GM15510 (cell line): ENCODE results near the gene CGB3.

Experiments
- POLR2A ChIP-seq: IDR thresholded peaks from 3 replicates; pipeline ENCODE4 v1.6.1; 2011; ENCODE audit warnings: borderline replicate concordance; ENCODE audit not compliant: insufficient read length; ENCODE audit errors: extremely low read depth

The CGB3 gene

DNA sequence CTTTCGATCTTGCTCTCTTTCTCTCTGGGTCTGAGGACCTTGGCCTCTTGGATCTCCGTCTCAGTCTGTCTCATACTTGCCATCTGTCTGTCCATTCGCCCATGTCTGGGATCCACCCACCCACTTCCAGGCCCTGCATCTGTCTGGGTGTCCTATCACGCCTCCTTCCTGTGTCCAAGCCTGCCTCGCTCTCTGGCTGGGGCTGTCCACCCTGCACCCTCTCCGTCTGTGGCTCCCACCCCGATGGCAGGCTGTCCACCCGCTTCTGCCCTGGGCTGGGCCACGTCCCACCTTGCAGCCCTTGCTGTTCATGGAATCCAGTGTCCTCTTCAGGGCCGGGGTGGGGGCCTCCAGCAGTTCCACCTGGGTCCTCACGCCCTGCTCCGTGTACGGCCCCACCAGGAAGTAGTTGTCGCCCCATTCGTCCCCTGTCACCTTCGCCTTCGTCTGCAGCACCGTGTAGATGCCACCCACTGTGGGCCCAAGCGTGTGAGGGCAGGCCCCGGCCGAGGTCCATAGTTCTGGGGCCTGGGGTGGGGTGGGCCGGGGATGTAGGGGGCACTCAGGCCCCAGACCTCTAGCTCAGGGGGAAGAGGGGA is 33.0 kb downstream of the CGB3 start:
- TF ChIP-seq POLR2A = no peak

DNA sequence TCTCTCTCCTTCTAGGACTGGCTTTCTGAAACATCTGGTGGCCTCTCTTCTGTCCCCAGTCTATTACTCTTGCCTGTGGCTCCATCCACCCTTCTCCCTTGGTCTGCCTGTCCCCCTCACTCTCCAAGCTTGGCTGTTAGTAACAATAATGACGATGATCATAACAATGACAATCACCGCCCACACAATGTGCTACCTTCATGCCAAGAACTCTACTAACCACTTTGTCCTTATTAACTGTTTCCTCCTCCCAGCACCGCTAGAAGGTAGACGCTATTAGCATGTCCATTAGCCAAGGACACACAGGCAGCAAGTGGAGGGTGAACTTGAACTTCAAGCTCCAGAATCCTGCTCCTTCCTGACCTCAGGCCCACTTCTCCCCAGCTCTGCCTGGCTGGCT is 33.7 kb downstream of the CGB3 start:
- TF ChIP-seq POLR2A = no peak

DNA sequence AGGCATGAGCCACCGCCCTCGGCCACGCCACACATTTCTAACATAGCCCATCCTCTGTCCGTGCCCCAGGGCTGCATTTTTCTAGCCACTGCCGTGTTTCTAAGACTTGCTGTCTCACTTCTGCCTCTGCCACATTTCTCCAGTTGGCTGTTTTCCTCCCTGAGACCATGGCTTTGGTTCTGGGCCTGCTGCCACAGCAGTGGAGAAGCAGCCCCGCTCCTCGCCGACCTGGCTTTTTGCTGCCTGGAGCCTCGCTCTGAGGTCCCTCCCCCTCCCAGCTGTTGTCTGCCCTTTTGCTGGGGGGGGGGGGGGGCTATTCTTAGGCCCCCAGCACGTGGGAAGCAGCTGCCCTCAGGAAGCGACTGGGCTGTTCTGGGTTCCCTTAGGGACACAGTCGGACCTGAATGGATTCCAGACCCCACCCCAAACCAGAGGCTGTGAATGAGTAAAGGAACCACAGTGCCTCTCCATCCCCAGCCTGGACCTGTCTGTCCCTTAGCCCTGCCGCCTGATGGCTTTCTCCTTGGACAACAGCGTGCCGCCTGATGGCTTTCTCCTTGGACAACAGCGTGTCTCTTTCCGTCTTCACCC is 34.3 kb downstream of the CGB3 start:
- TF ChIP-seq POLR2A = no peak

DNA sequence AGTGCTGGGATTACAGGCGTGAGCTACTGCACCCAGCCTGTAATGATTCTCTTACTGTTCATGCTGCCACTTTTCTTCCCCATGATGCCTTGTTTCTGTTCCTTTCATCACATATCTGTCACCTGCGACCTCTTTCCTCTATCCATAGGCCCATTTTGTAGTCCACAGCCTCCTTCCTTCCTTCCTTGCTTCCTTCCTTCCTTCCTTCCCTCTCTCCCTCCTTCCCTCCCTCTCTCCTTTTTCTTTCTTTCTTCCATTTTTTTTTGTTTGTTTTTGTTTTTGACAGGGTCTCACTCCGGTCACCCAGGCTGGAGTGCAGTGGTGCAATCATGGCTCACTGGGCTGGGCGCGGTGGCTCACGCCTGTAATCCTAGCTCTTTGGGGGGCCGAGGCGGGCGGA is 35.3 kb downstream of the CGB3 start:
- TF ChIP-seq POLR2A = no peak

DNA sequence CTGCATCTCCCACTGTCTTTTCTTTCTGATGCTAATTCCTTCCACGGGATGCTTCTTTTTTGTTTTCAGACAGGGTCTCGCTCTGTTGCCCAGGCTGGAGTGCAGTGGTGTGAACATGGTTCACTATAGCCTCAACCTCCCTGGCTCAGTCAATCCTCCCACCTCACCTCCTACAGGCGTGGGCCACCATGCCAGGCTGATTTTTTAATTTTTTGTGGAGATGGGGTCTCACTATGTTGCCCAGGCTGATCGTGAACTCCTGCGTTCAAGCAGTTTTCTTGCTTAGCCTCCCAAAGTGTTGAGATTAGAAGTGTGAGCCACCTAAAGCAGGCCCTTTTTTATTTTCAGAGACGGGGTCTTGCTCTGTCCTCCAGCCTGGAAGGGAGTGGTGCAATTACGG is 35.8 kb downstream of the CGB3 start:
- no peak for TF ChIP-seq POLR2A

DNA sequence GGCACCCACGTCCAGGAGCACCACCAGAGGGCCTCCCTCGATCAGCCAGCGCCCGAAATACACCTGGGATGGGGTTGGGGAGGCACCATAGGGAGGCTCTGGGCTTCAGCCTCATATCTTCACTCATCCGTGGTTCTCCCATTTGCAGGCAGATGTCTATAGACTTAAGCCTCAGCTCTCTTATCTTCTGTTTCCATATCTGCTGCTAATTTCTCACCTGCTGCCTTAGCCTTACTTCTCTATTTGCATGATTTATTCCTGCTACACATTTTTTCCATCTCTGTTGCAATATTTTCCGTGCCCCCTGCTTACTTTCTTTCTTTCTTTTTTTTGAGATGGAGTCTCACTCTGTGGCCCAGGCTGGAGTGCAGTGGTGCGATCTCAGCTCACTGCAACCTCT is 36.8 kb downstream of the CGB3 start:
- TF ChIP-seq POLR2A = no peak

DNA sequence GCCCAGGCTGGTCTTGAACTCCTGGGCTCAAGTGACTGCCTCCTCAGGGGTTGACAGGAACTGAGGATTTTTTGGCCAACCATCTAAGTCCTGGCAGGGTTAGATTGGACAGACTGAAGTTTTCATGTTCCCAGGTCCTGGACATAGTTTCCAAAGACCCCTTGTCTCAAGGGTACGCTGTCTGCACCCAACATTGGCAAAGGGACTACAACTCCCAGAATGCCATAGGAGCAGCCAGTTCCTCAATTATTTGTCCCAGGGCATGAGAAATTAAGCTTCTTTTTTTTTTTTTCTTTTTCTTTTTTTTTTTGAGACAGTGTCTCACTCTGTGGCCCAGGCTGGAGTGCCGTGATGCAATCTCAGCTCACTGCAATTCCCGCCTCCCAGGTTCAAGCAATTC is 37.9 kb downstream of the CGB3 start:
- no peak for TF ChIP-seq POLR2A

DNA sequence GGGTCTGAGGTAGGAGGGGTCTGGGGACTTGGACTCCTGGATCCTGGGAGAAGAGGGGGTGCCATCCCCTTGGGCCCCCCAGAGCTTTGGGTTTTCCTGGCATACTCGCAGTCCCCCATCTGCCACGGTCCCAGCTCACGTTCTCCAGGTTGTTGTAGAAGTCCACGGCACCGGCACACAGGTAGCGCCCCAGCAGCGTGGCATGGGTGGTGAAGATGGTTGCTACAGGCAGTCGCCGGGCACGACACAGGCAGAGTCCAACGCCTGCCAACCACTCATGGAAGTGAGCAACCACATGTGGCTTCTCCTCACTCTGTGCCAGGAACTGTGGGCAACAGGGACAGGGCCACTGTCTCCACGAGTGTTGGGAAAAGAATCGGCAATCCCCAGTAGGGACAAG is 38.4 kb downstream of the CGB3 start:
- TF ChIP-seq POLR2A = no peak

DNA sequence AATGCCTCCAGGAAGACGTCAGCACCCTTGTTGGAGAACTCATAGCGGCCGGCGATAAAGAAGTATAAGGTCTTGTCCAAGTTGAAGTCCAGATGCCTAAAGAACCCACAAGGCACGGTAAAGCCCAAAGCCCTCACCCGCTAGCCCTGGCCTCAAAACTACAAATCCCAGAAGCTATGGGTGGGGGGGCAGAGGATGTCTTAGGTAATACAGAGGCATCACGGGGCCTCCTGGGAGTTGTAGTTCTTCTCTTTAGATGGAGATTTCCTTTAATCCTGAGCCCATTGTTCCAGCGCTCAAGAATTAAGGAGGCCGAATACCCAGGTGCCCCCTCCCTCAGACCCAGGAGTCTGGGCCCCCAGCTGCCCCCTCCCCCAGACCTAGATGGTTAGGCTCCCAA is 41.9 kb downstream of the CGB3 start:
- no peak for TF ChIP-seq POLR2A

DNA sequence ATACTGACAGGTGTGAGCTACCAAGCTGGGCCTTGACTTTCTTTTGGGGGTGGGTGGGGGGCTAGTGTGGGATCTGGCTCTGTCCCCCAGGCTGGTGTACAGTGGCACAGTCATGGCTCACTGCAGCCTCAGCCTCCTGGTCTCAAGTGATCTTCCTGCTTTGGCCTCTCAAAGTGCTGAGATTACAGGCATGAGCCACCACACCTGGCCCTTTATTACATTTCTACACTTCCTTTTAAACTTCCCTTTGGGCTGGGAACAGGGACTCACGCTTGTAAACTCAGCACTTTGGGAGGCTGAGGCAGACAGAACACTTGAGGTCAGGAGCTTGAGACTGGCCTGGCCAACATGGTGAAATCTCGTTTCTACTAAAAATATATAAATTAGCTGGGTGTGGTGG is 47.1 kb downstream of the CGB3 start:
- no peak for TF ChIP-seq POLR2A

DNA sequence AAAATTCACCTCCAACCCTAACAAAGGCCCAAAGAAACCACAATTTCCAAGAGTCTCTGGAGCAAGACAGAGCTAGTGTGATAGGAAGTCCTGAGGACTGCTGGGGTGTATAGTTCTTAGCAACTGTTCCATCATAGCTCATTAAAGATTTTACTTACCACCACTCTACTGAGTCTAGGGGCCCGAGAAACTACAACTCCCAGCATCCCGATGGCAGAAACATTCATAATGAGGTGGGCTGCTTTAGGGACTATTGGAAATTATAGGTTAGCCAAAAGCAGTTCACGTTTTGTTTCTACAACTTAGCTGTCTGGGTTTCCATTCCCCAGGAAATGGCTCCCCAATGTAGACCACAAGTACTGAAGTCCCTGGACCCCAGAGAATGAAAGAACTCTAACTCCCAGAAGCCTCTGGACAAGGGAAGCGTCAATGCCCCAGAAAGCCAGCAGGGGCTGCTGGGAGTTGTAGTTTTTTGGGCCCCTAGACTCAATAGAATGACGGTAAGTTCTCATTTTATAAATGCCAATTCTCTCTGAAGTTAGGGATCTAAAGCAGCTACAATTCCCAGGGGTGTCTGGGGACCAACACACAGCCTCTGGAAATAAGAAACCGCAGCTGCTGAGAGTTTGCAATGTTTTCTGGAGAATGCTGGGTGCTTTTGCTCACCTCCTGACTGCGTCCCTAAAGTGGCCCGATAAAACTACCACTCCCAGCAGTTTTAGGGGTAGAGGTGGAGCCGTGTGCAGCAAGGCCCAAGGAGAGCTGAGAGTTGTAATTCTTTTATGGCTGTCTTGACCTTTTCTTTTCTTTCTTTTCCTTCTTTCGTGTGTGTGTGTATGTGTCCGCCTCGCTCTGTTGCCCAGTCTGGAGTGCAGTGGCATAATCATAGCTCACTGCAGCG is 47.9 kb downstream of the CGB3 start:
- TF ChIP-seq POLR2A = no peak
